Measurements from ENCODE around the gene BCORL1. TPM values are rescaled to one million over a fixed set of nuclear protein-coding genes. Genes with fewer than 3 reads are reported as not detected.

BCORL1 gene
- polyA plus RNA-seq, 1 of the 3 experiments (the other 2 are of a cell fraction): 4.2 TPM

DNA sequence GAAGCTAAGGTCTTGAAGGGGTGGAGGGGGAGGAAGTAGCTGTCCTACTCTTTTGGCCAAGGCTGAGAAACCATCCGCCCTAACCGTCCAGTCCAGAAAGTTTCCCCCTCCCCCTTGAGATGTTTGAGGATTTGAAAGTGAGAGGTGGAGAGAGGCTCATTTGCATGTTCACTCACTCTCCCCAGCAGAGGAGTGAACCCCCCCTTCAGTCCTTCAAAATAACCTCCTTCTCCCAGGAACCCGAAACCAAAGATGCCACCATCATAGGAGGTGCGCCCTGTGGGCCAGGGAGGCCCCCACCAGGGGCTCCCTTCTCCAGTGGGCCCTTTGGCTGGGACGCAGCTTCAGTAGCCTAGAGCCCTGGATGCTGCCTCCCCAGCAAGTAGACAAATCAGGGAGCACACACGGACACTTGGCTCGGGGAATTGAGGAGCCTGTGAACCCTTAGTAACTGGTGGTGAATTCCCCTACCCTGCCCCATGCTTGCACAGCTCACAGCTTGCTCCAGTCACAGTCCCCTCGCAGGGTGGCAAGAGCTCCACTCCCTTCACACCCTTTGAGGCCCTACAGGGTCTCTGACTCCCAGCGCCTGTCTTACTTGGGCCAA lies 102.3 kb downstream of the BCORL1 start:
- H3K27me3 ChIP-seq (ENCODE audit: insufficient read depth): peaks cover 29% of the 10 kb centered on the region; the same call in 1 of the 2 replicates
- no peaks in the 10 kb centered on the region for H3K36me3 ChIP-seq (replicated peaks in 1 of 2; ENCODE audit: control insufficient read depth in 1 of 2, insufficient read depth in 2 of 2, low read length in 1 of 2)
- peaks cover 0 to 17% of the 10 kb centered on the region in 2 experiments; a peak in 1 of 4 replicates for H3K4me1 ChIP-seq (ENCODE audit: control insufficient read depth in 1 of 2, insufficient read depth in 2 of 2, low read depth in 1 of 2, low read length in 1 of 2)
- H3F3A ChIP-seq (replicated peaks; ENCODE audit: insufficient read depth): no peaks in the 10 kb centered on the region
- H3K9ac ChIP-seq: no peak overlapping the region
- H3K9me3 ChIP-seq: no peaks in the 10 kb centered on the region
- ChIA-PET POLR2A (no interaction called here), CTCF (interaction anchor here (1.0 to 1.3 kb wide), 2 partner anchors 35 to 36 kb away, joined by 3 to 4 read pairs; no protein-coding TSS in a partner anchor)
- DNase-seq: no peak
- H3K27ac ChIP-seq (ENCODE audit: low read depth in 2 of 2, low read length in 1 of 2): no peak overlapping the region
- TF ChIP-seq RAD21 (IDR thresholded peaks at IDR 0.05; ENCODE audit: low read length) (no peak), SMC3 (IDR thresholded peaks at IDR 0.05; ENCODE audit: low read depth, low read length) (no peak)
- no peaks in the 10 kb centered on the region for H3K79me2 ChIP-seq (ENCODE audit: insufficient read depth)
- H3K4me3 ChIP-seq (ENCODE audit: low read depth in 2 of 2, low read length in 1 of 2): no peak overlapping the region
- 0 out of 2 replicates have a peak, but pooled peaks cover 4% of the 10 kb centered on the region for H4K20me1 ChIP-seq (ENCODE audit: insufficient read depth)
- 44% methylated on average over 6 of the region's 9 CpGs for WGBS (ENCODE audit: low lambda C conversion rate)
- H3K4me2 ChIP-seq: no peak overlapping the region
- no peaks in the 10 kb centered on the region for H3K9me2 ChIP-seq
- H2AFZ ChIP-seq (ENCODE audit: low read depth): no peak overlapping the region

DNA sequence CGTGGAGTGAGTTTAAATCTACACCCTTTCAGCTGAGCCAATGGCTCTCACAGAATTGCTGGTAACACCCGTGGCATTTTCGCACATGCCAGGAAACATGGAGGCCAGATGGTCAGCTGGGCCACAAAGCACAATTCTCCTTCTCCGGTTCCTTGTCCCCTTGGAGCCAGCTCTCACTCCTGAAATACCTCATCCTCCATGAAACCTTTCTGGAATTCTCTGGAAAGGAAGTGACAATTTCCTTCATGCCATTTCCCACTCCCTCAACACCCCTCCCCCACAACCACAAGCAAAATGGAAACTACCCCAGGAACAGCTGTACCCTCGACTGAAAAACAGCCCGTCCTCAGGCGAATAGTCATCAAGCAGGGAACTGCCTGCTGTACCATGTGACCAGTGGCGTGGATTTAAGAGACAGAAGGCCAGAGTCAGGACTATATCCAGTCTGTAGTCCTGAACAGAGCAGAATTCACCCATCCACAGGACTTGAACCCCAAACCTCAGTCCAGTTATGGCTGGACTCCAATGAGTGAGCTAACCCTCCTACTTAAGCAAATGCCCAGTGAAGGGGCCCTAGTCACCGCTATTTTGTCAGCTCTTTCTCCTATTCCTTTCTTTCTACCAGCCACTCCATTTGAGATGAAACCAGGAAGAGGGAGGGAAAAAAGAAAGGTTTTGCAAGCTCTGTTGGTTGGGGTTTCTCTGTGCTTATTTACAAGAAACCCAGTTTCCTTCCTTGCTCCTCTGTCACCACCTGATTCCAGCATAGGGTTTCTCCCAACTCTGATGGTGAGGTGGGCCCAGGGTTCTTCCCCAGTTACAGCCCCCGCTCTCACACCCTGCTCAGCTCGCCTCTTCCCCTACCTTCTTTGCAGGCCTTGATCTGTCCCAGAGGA lies 103.4 kb downstream of the BCORL1 start:
- Histone ChIP-seq H3K9ac (no peak overlapping the region), H3K9me2 (no peaks in the 10 kb centered on the region), H3K4me3 (ENCODE audit: low read depth in 2 of 2, low read length in 1 of 2) (no peak overlapping the region), H3K27me3 (ENCODE audit: insufficient read depth) (peaks cover 29% of the 10 kb centered on the region; the same call in 1 of the 2 replicates), H3K4me1 (ENCODE audit: control insufficient read depth in 1 of 2, insufficient read depth in 2 of 2, low read depth in 1 of 2, low read length in 1 of 2) (peaks cover 0 to 17% of the 10 kb centered on the region in 2 experiments; a peak in 1 of 4 replicates), H3K36me3 (replicated peaks in 1 of 2; ENCODE audit: control insufficient read depth in 1 of 2, insufficient read depth in 2 of 2, low read length in 1 of 2) (no peaks in the 10 kb centered on the region), H4K20me1 (ENCODE audit: insufficient read depth) (0 out of 2 replicates have a peak, but pooled peaks cover 4% of the 10 kb centered on the region), H3K79me2 (ENCODE audit: insufficient read depth) (no peaks in the 10 kb centered on the region), H3K27ac (ENCODE audit: low read depth in 2 of 2, low read length in 1 of 2) (no peak overlapping the region), H3K4me2 (no peak overlapping the region), H2AFZ (ENCODE audit: low read depth) (no peak overlapping the region), H3K9me3 (no peaks in the 10 kb centered on the region), H3F3A (replicated peaks; ENCODE audit: insufficient read depth) (no peaks in the 10 kb centered on the region)
- POLR2A ChIA-PET: no interaction called here
- DNase-seq: no peak
- CTCF ChIA-PET: interaction anchor here (0.8 to 1.4 kb wide), 3 partner anchors 12 to 107 kb away, joined by 3 to 4 read pairs (median 3); no protein-coding TSS in a partner anchor
- TF ChIP-seq GABPA (IDR thresholded peaks at IDR 0.05; ENCODE audit: low read depth) (no peak), FOXJ3 (CRISPR knock-in tag; IDR thresholded peaks at IDR 0.05) (no peak), SMC3 (IDR thresholded peaks at IDR 0.05; ENCODE audit: low read depth, low read length) (no peak)
- TF ChIP-seq, protein P1, sequence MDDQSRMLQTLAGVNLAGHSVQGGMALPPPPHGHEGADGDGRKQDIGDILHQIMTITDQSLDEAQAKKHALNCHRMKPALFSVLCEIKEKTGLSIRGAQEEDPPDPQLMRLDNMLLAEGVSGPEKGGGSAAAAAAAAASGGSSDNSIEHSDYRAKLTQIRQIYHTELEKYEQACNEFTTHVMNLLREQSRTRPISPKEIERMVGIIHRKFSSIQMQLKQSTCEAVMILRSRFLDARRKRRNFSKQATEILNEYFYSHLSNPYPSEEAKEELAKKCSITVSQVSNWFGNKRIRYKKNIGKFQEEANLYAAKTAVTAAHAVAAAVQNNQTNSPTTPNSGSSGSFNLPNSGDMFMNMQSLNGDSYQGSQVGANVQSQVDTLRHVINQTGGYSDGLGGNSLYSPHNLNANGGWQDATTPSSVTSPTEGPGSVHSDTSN (IDR thresholded peaks at IDR 0.05): no peak
- WGBS (ENCODE audit: low lambda C conversion rate): 58% methylated on average over 8 of the region's 11 CpGs

Data from SK-N-SH (cell line).